CD14-positive monocyte (primary cell): ENCODE measurements around the gene CIPC. TPM values are rescaled to one million over a fixed set of nuclear protein-coding genes. Genes with fewer than 3 reads are reported as not detected.

Experiments
- DNase-seq, 3 donors: peaks; one replicate each; pipeline ENCODE4 v3.0.0-alpha.2; 2011 to 2022
- H2AFZ ChIP-seq: 2 replicates; pipeline ENCODE4 v1.6.0; 2012; ENCODE audit warnings: mild to moderate bottlenecking, low read depth, low read length, inconsistent platforms; ENCODE audit not compliant: insufficient read depth, poor library complexity, severe bottlenecking
- H3K27ac ChIP-seq, 2 donors: 1 replicate in 1 of 2; 2 replicates in 1 of 2; pipeline ENCODE4 v1.5.1; 2012 to 2013; ENCODE audit warnings: low read length in 2 of 2, control low read depth in 1 of 2, inconsistent platforms in 1 of 2, low read depth in 1 of 2, mild to moderate bottlenecking in 1 of 2
- H3K27me3 ChIP-seq, 2 donors: one replicate each; pipeline versions ENCODE4 v1.6.0 to v1.6.1; 2011 to 2013; ENCODE audit warnings: low read length in 2 of 2; ENCODE audit not compliant: control insufficient read depth in 2 of 2, insufficient read depth in 2 of 2
- H3K36me3 ChIP-seq, 2 donors: replicated peaks in 1 of 2; 1 replicate in 1 of 2; 2 replicates in 1 of 2; pipeline versions ENCODE4 v1.5.1 to v1.6.1; 2012 to 2013; ENCODE audit warnings: low read length in 2 of 2, control low read depth in 1 of 2, inconsistent platforms in 1 of 2, mild to moderate bottlenecking in 1 of 2; ENCODE audit not compliant: insufficient read depth in 2 of 2, control insufficient read depth in 1 of 2
- H3K4me1 ChIP-seq, 2 donors: 1 replicate in 1 of 2; 2 replicates in 1 of 2; pipeline versions ENCODE4 v1.5.1 to v1.6.1; 2012 to 2013; ENCODE audit warnings: low read length in 2 of 2, control low read depth in 1 of 2, inconsistent platforms in 1 of 2, mild to moderate bottlenecking in 1 of 2, moderate library complexity in 1 of 2; ENCODE audit not compliant: insufficient read depth in 2 of 2, control insufficient read depth in 1 of 2
- H3K4me2 ChIP-seq: replicated peaks from 2 replicates; pipeline ENCODE3; 2012; ENCODE audit warnings: low read length, moderate library complexity, mild to moderate bottlenecking; ENCODE audit not compliant: poor library complexity, severe bottlenecking; ENCODE audit errors: extremely low read depth
- H3K4me3 ChIP-seq, 3 experiments: fragments of 200-600 bp in 1 of 3; sonication (generic) in 1 of 3; replicated peaks in 1 of 3; 1 replicate in 2 of 3; 2 replicates in 1 of 3; pipeline ENCODE4 v1.5.1; 2011 to 2013; ENCODE audit warnings: low read length in 3 of 3, mild to moderate bottlenecking in 3 of 3, control low read depth in 2 of 3, low read depth in 2 of 3, inconsistent platforms in 1 of 3, moderate library complexity in 1 of 3
- H3K79me2 ChIP-seq: 2 replicates; pipeline ENCODE4 v1.6.0; 2012; ENCODE audit warnings: mild to moderate bottlenecking, control low read depth, inconsistent platforms, low read length, moderate library complexity; ENCODE audit not compliant: insufficient read depth
- H3K9ac ChIP-seq: 2 replicates; pipeline ENCODE4 v1.6.0; 2017; ENCODE audit warnings: low read length, mild to moderate bottlenecking; ENCODE audit not compliant: insufficient read depth, poor library complexity, severe bottlenecking
- H3K9me3 ChIP-seq, 2 donors: replicated peaks in 1 of 2; 1 replicate in 1 of 2; 2 replicates in 1 of 2; pipeline versions ENCODE4 v1.5.1 to v1.6.1; 2012 to 2013; ENCODE audit warnings: low read length in 2 of 2, control low read depth in 1 of 2; ENCODE audit not compliant: control insufficient read depth in 1 of 2, insufficient read depth in 1 of 2
- H4K20me1 ChIP-seq: 2 replicates; pipeline ENCODE4 v1.6.0; 2012; ENCODE audit warnings: mild to moderate bottlenecking, low read length, control low read depth, moderate library complexity; ENCODE audit not compliant: insufficient read depth
- H3K27ac Mint-ChIP-seq, 7 donors: one replicate each; pipeline ENCODE4 v1.8.0; 2020; ENCODE audit warnings: mild to moderate bottlenecking in 7 of 7, mixed read lengths in 7 of 7, moderate library complexity in 6 of 7, inconsistent platforms in 2 of 7
- H3K27me3 Mint-ChIP-seq, 3 donors: one replicate each; pipeline ENCODE4 v1.8.0; 2021 to 2022; ENCODE audit warnings: low read depth in 3 of 3, mild to moderate bottlenecking in 3 of 3, mixed read lengths in 3 of 3, moderate library complexity in 3 of 3, inconsistent platforms in 1 of 3
- H3K36me3 Mint-ChIP-seq, 2 donors: one replicate each; pipeline ENCODE4 v1.8.0; 2020; ENCODE audit warnings: mixed read lengths in 2 of 2, inconsistent platforms in 1 of 2, mild to moderate bottlenecking in 1 of 2
- H3K4me1 Mint-ChIP-seq: one replicate; pipeline ENCODE4 v1.8.0; 2020; ENCODE audit warnings: mild to moderate bottlenecking, mixed read lengths
- H3K4me3 Mint-ChIP-seq, 2 donors: one replicate each; pipeline ENCODE4 v1.8.0; 2020; ENCODE audit warnings: mild to moderate bottlenecking in 2 of 2, mixed read lengths in 2 of 2, moderate library complexity in 1 of 2
- H3K9me3 Mint-ChIP-seq, 7 donors: one replicate each; pipeline ENCODE4 v1.8.0; 2020 to 2022; ENCODE audit warnings: mixed read lengths in 7 of 7, mild to moderate bottlenecking in 6 of 7, moderate library complexity in 6 of 7, inconsistent platforms in 2 of 7
- WGBS: methylation state at CpG from one replicate; pipeline ENCODE4 v1.1.5; 2013; ENCODE audit warnings: missing lambda C conversion rate; ENCODE audit not compliant: insufficient coverage; 5-methylcytosine and 5-hydroxymethylcytosine counted together
- intact Hi-C, 2 donors: fragments of 100-400 bp; cut with micrococcal nuclease; formaldehyde crosslinking; loops; one replicate each; pipeline versions ENCODE4 v1.15.0 to v1.15.1; 2023
- polyA plus RNA-seq, 3 donors: library from polyadenylated mRNA; depleted of rRNA in 1 of 3; unstranded in 2 of 3; stranded (reverse) in 1 of 3; fragments of 300-500 nt in 2 of 3; fragments of >200 nt in 1 of 3; fragmentation: Illumina TruSeq in 2 of 3; gene quantifications; 1 replicate in 2 of 3; 2 replicates in 1 of 3; pipeline ENCODE4 v1.2.3, GENCODE V29; 2012 to 2021
- TF ChIP-seq, protein P1 (sequence below): fragments of 200-600 bp; IDR thresholded peaks from one replicate; pipeline ENCODE4 v1.8.0; 2022; ENCODE audit warnings: antibody characterized with exemption, mild to moderate bottlenecking

The CIPC gene
- polyA plus RNA-seq, 3 donors, result 4.4 to 11.2 (median 7.0) TPM

DNA sequence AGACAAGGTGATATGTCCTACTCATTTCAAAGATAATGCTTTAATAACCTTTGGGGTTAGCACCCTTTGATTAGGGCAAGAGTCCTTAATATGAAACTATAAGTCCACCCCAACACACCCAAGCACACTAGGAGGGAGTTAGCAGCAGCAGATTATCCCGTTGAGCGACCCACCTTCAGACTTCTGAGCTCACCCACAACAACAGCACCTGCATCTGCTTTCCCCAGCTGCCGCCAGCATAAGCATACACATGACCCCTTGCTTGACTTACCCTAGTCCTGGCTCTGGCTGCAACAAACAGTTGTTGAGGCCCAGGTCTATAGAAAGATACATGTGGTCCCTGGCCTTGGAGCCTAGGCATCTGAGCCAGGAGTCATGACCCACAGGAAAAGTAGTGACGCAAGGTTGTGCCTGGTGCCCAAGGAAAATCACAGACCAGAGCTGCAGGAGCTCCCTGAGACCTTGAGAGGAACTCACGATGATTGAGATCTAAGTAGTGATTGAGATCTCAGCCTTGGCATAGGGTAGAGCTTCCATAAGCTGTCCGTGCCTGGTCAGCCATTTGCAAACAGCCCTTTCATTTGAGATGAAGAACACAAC lies 24.6 kb downstream of the CIPC start:
- H3K4me1 ChIP-seq, result peaks cover 40 to 45% of the 10 kb centered on the region in 2 donors
- TF ChIP-seq, protein P1, sequence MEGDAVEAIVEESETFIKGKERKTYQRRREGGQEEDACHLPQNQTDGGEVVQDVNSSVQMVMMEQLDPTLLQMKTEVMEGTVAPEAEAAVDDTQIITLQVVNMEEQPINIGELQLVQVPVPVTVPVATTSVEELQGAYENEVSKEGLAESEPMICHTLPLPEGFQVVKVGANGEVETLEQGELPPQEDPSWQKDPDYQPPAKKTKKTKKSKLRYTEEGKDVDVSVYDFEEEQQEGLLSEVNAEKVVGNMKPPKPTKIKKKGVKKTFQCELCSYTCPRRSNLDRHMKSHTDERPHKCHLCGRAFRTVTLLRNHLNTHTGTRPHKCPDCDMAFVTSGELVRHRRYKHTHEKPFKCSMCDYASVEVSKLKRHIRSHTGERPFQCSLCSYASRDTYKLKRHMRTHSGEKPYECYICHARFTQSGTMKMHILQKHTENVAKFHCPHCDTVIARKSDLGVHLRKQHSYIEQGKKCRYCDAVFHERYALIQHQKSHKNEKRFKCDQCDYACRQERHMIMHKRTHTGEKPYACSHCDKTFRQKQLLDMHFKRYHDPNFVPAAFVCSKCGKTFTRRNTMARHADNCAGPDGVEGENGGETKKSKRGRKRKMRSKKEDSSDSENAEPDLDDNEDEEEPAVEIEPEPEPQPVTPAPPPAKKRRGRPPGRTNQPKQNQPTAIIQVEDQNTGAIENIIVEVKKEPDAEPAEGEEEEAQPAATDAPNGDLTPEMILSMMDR, result no peak
- no peak overlapping the region for H2AFZ ChIP-seq
- no peak overlapping the region for H3K27ac ChIP-seq
- WGBS, result 88% methylated on average over 6 of the region's 6 CpGs
- H3K4me1 Mint-ChIP-seq, result peaks cover 38% of the 10 kb centered on the region
- no peak overlapping the region for H3K4me2 ChIP-seq
- peaks cover 30 to 43% (median 42%) of the 10 kb centered on the region in 3 donors for H3K27me3 Mint-ChIP-seq
- H3K36me3 ChIP-seq, result no peaks in the 10 kb centered on the region
- H3K36me3 Mint-ChIP-seq, result peaks cover 0 to 5% of the 10 kb centered on the region in 2 donors
- no peak overlapping the region for H3K27ac Mint-ChIP-seq
- no peak overlapping the region for H3K4me3 ChIP-seq
- peaks cover 18 to 39% of the 10 kb centered on the region in 2 donors for H3K27me3 ChIP-seq
- DNase-seq, result no peak
- H3K9ac ChIP-seq, result no peak overlapping the region
- peaks cover 0 to 8% of the 10 kb centered on the region in 2 donors for H3K9me3 ChIP-seq
- no peaks in the 10 kb centered on the region for H4K20me1 ChIP-seq
- H3K4me3 Mint-ChIP-seq, result no peak overlapping the region
- H3K9me3 Mint-ChIP-seq, result peaks cover 0 to 5% (median 0%) of the 10 kb centered on the region in 7 donors
- H3K79me2 ChIP-seq, result no peaks in the 10 kb centered on the region
- intact Hi-C loops, result no loop called here

DNA sequence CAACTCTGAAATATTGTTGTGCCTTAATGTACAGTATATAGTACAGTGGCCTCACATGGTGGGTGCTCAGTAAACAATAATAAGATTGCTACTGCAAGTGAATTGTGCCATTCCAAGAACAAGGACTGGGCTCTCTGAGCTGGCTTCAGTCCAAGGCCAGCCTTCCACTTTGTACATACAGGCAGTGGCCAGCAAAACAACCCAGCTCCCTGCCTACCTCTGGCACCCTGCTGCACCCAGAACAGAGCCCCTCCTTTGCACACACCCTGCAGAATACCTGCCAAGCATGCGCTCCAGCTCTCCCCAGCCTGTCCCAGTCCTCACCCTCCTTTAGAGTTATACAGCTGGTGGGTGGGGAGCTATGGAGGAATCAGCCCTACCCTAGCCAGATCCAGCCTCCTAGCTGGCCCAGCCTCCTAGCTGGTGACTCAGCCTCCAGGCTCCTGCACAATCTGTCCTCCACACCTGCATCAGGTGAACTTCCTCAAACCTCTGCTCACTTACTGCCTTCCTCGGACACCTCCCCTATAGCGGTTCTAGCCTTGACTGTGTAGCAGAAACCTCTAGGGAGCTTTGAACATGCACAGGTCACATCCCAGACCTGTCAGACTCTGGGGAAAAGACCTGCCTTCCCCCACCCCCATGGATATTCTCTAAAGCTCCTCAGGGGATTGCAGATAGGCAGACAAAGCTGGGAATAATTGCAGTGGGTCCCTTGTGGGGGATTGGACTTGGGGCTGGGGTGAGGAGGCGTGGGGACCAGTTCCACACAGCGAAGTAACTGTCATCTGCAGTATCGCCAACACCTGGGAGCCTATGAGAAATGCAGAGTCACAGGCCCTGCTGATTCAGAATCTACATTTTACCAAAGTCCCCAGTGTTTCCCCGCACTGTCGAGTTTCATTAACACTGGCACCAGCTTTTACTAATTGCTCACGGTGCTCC lies 25.6 kb downstream of the CIPC start:
- Mint-ChIP-seq H3K4me3 (peak overlapping the region in 1 of 2 donors; percentile 91), H3K27me3 (peaks cover 34 to 48% (median 47%) of the 10 kb centered on the region in 3 donors), H3K36me3 (peaks cover 0 to 5% of the 10 kb centered on the region in 2 donors), H3K27ac (peak overlapping the region in 1 of 7 donors; percentile 4), H3K9me3 (peaks cover 0 to 5% (median 1%) of the 10 kb centered on the region in 7 donors), H3K4me1 (peaks cover 38% of the 10 kb centered on the region)
- H3K9ac ChIP-seq, result no peak overlapping the region
- WGBS, result 80% methylated on average over 8 of the region's 9 CpGs
- H3K36me3 ChIP-seq, result no peaks in the 10 kb centered on the region
- intact Hi-C loops, result no loop called here
- no peaks in the 10 kb centered on the region for H3K79me2 ChIP-seq
- peaks cover 40 to 45% of the 10 kb centered on the region in 2 donors for H3K4me1 ChIP-seq
- DNase-seq, result no peak
- H3K4me3 ChIP-seq, result peak overlapping the region in 1 of 3 experiments; percentile 76
- H3K27me3 ChIP-seq, result peaks cover 18 to 49% of the 10 kb centered on the region in 2 donors
- H3K9me3 ChIP-seq, result peaks cover 0 to 8% of the 10 kb centered on the region in 2 donors
- TF ChIP-seq, protein P1, result no peak
- no peaks in the 10 kb centered on the region for H4K20me1 ChIP-seq
- no peak overlapping the region for H3K27ac ChIP-seq
- peak overlapping the region; percentile 83 for H3K4me2 ChIP-seq
- no peak overlapping the region for H2AFZ ChIP-seq
